AG04449 (cell line): ENCODE data around the gene ETV4.

ENCODE experiments used
- CTCF ChIA-PET: fragments of 350-600 bp; formaldehyde crosslinking; extraction: SDS; loops from one replicate; lab custom pipeline; 2021; ENCODE audit warnings: antibody characterized with exemption; lab: Yijun Ruan, JAX
- POLR2A ChIA-PET: fragments of 400-600, 350-600 bp; formaldehyde crosslinking; extraction: SDS; loops from one replicate; lab custom pipeline; 2020; ENCODE audit warnings: antibody characterized with exemption, inconsistent platforms; lab: Yijun Ruan, JAX
- DNase-seq: peaks from one replicate; pipeline ENCODE4 v3.0.0-alpha.2; 2010; ENCODE audit warnings: low read depth, low spot score
- H3K4me3 ChIP-seq: 2 replicates; pipeline ENCODE4 v1.5.1; 2011; ENCODE audit warnings: low read depth, mild to moderate bottlenecking, control low read depth, low read length
- CTCF ChIP-seq: IDR thresholded peaks from one replicate; pipeline ENCODE4 v1.5.1; 2011; ENCODE audit warnings: mild to moderate bottlenecking, moderate library complexity, low read length, control low read depth, inconsistent platforms; ENCODE audit not compliant: insufficient read depth; ENCODE audit errors: missing control alignments

The ETV4 gene

GRCh38 chr17:43558805-43559160, 12.6 kb upstream of the ETV4 start:
- no peak overlapping the region for H3K4me3 ChIP-seq
- ChIA-PET CTCF (interaction anchor here (1.0 to 8.6 kb wide), 6 partner anchors 11 to 208 kb away, joined by 3 to 86 read pairs (median 12); partner anchors contain the start of gene ETV4), POLR2A (no interaction called here)
- no peak for TF ChIP-seq CTCF
- no peak for DNase-seq

GRCh38 chr17:43556292-43556691, 10.2 kb upstream of the ETV4 start:
- DNase-seq, result no peak
- no peak overlapping the region for H3K4me3 ChIP-seq
- POLR2A ChIA-PET, result no interaction called here
- CTCF ChIA-PET, result interaction anchor here (1.6 to 8.6 kb wide), 4 partner anchors 19 to 210 kb away, joined by 5 to 86 read pairs (median 18); no protein-coding TSS in a partner anchor
- no peak for TF ChIP-seq CTCF

GRCh38 chr17:43554857-43555256, 8.7 kb upstream of the ETV4 start:
- no peak for DNase-seq
- POLR2A ChIA-PET, result no interaction called here
- CTCF ChIA-PET, result interaction anchor here (1.2 to 5.2 kb wide), 5 partner anchors 10 to 324 kb away, joined by 3 to 27 read pairs (median 4); no protein-coding TSS in a partner anchor
- no peak for TF ChIP-seq CTCF
- no peak overlapping the region for H3K4me3 ChIP-seq

- H3K4me3 ChIP-seq, result no peak overlapping the region
- ChIA-PET CTCF (interaction anchor here (1.1 to 5.2 kb wide), 3 partner anchors 23 to 70 kb away, joined by 4 to 27 read pairs (median 5); partner anchors contain the start of gene DHX8), POLR2A (no interaction called here)
- TF ChIP-seq CTCF, result no peak
- DNase-seq, result no peak
These were observed 7.4 kb upstream of the ETV4 start for GRCh38 chr17:43553573-43553972.

- CTCF ChIA-PET, result interaction anchor here (1.2 to 5.2 kb wide), 3 partner anchors 24 to 158 kb away, joined by 3 to 27 read pairs (median 3); no protein-coding TSS in a partner anchor
- POLR2A ChIA-PET, result no interaction called here
- no peak for TF ChIP-seq CTCF
These were observed 6.2 kb upstream of the ETV4 start for GRCh38 chr17:43552229-43552837.

GRCh38 chr17:43550754-43551153, 4.6 kb upstream of the ETV4 start:
- H3K4me3 ChIP-seq, result no peak overlapping the region
- ChIA-PET CTCF (interaction anchor here (0.8 kb wide), 1 partner anchor 125 kb away, joined by 3 read pairs; no protein-coding TSS in a partner anchor), POLR2A (no interaction called here)
- DNase-seq, result no peak
- no peak for TF ChIP-seq CTCF

More at GRCh38 chr17:43552229-43552837, 6.2 kb upstream of the ETV4 start:
- no peak for DNase-seq
- no peak overlapping the region for H3K4me3 ChIP-seq
